Progenitor cell of endocrine pancreas (in vitro differentiated cells): Measurements from ENCODE around the gene ACKR2. TPM values are rescaled to one million over a fixed set of nuclear protein-coding genes. Genes with fewer than 3 reads are reported as not detected.

Source experiments
- DNase-seq: peaks from one replicate; pipeline ENCODE4 v3.0.0; 2021; ENCODE audit warnings: low spot score; ENCODE audit not compliant: unreplicated experiment
- H3K27ac Mint-ChIP-seq: 2 replicates; pipeline ENCODE4 v1.8.0; 2021; ENCODE audit warnings: mild to moderate bottlenecking, moderate library complexity, mixed read lengths
- H3K27me3 Mint-ChIP-seq: 2 replicates; pipeline ENCODE4 v1.8.0; 2021; ENCODE audit warnings: mixed read lengths
- H3K36me3 Mint-ChIP-seq: 2 replicates; pipeline ENCODE4 v1.8.0; 2022; ENCODE audit warnings: mixed read lengths; ENCODE audit not compliant: insufficient read depth
- H3K4me1 Mint-ChIP-seq: 2 replicates; pipeline ENCODE4 v1.8.0; 2021; ENCODE audit warnings: low read depth, mixed read lengths
- H3K4me3 Mint-ChIP-seq: 2 replicates; pipeline ENCODE4 v1.8.0; 2021; ENCODE audit warnings: low read depth, mild to moderate bottlenecking, moderate library complexity, mixed read lengths
- H3K9me3 Mint-ChIP-seq: 2 replicates; pipeline ENCODE4 v1.8.0; 2021; ENCODE audit warnings: low read depth, mixed read lengths
- CTCF ChIP-seq: fragments of 200-600 bp; sonication (generic); IDR thresholded peaks from one replicate; pipeline ENCODE4 v1.5.0; 2021; ENCODE audit warnings: antibody characterized with exemption, mild to moderate bottlenecking; ENCODE audit not compliant: unreplicated experiment
- total RNA-seq: library from RNA; stranded (reverse); gene quantifications from 2 replicates; pipeline ENCODE4 v1.2.1, GENCODE V29; 2021

ACKR2 gene
- total RNA-seq, 1 donor from 2014 or later: 0.60 TPM

GRCh38 chr3:42815826-42816225 lies 6.6 kb downstream of the ACKR2 start:
- no peak for DNase-seq
- no peak for TF ChIP-seq CTCF
- Mint-ChIP-seq H3K9me3 (no peaks in the 10 kb centered on the region), H3K4me1 (peaks cover 30% of the 10 kb centered on the region), H3K36me3 (no peaks in the 10 kb centered on the region), H3K4me3 (no peak overlapping the region), H3K27ac (no peak overlapping the region), H3K27me3 (no peaks in the 10 kb centered on the region)

GRCh38 chr3:42819351-42819965 lies 10.2 kb downstream of the ACKR2 start:
- DNase-seq: peak; percentile 18
- peak; percentile 43 for TF ChIP-seq CTCF
- Mint-ChIP-seq H3K9me3 (no peaks in the 10 kb centered on the region), H3K27me3 (no peaks in the 10 kb centered on the region), H3K4me1 (peaks cover 21% of the 10 kb centered on the region), H3K36me3 (no peaks in the 10 kb centered on the region), H3K4me3 (no peak overlapping the region), H3K27ac (peak overlapping the region; percentile 81)

- DNase-seq: no peak
- Mint-ChIP-seq H3K9me3 (no peaks in the 10 kb centered on the region), H3K4me1 (peaks cover 16% of the 10 kb centered on the region), H3K27me3 (no peaks in the 10 kb centered on the region), H3K27ac (no peak overlapping the region), H3K4me3 (no peak overlapping the region), H3K36me3 (no peaks in the 10 kb centered on the region)
- no peak for TF ChIP-seq CTCF
Measured at GRCh38 chr3:42820746-42821051, 11.5 kb downstream of the ACKR2 start.

GRCh38 chr3:42822828-42823227 lies 13.6 kb downstream of the ACKR2 start:
- H3K27ac Mint-ChIP-seq: peak overlapping the region; percentile 2

GRCh38 chr3:42823351-42823750 lies 14.1 kb downstream of the ACKR2 start:
- Mint-ChIP-seq H3K27me3 (no peaks in the 10 kb centered on the region), H3K4me1 (peaks cover 13% of the 10 kb centered on the region), H3K36me3 (no peaks in the 10 kb centered on the region), H3K27ac (peak overlapping the region; percentile 26), H3K4me3 (no peak overlapping the region), H3K9me3 (no peaks in the 10 kb centered on the region)
- TF ChIP-seq CTCF: no peak
- DNase-seq: no peak

More at GRCh38 chr3:42822828-42823227, 13.6 kb downstream of the ACKR2 start:
- no peak for DNase-seq
- no peaks in the 10 kb centered on the region for H3K36me3 Mint-ChIP-seq
- H3K9me3 Mint-ChIP-seq: no peaks in the 10 kb centered on the region
- no peak overlapping the region for H3K4me3 Mint-ChIP-seq
- peaks cover 13% of the 10 kb centered on the region for H3K4me1 Mint-ChIP-seq
- H3K27me3 Mint-ChIP-seq: no peaks in the 10 kb centered on the region
- no peak for TF ChIP-seq CTCF
